NAMALWA (cell line): ENCODE data around the gene KCNJ9.

ENCODE experiments used
- DNase-seq: peaks from one replicate; pipeline ENCODE4 v3.0.0-alpha.2; 2015; ENCODE audit warnings: low spot score

Gene KCNJ9

GRCh38 chr1:160066829-160067745 is 14.3 kb upstream of the KCNJ9 start:
- no peak for DNase-seq

- no peak for DNase-seq
Measured at GRCh38 chr1:160068225-160068624, 13.1 kb upstream of the KCNJ9 start.

GRCh38 chr1:160069460-160070231 is 11.7 kb upstream of the KCNJ9 start, which contains the start of gene KCNJ10:
TSS of gene KCNJ10 (minus strand) at chr1:160070160. CDS start at chr1:160042532, 27,628 bp downstream.
- DNase-seq: no peak

- DNase-seq: peak; percentile 88
Measured at GRCh38 chr1:160070243-160071163, 10.8 kb upstream of the KCNJ9 start.

GRCh38 chr1:160071289-160071688 is 10.0 kb upstream of the KCNJ9 start:
- no peak for DNase-seq

- DNase-seq: no peak
Measured at GRCh38 chr1:160074865-160075264, 6.5 kb upstream of the KCNJ9 start.

GRCh38 chr1:160075836-160076235 is 5.5 kb upstream of the KCNJ9 start:
- no peak for DNase-seq

- no peak for DNase-seq
Measured at GRCh38 chr1:160076295-160076694, 5.0 kb upstream of the KCNJ9 start.

GRCh38 chr1:160077486-160077885 is 3.9 kb upstream of the KCNJ9 start:
- no peak for DNase-seq

- DNase-seq: peak; percentile 84
Measured at GRCh38 chr1:160078512-160079195, 2.7 kb upstream of the KCNJ9 start.

- DNase-seq: no peak
Measured at GRCh38 chr1:160079448-160079847, 1.9 kb upstream of the KCNJ9 start.

GRCh38 chr1:160080381-160081100 is 797 bp upstream of the KCNJ9 start:
- DNase-seq: no peak

- DNase-seq: no peak
Measured at GRCh38 chr1:160082487-160082886, 1.1 kb downstream of the KCNJ9 start.

- DNase-seq: no peak
Measured at GRCh38 chr1:160082926-160083325, 1.6 kb downstream of the KCNJ9 start.

- DNase-seq: peak; percentile 34
Measured at GRCh38 chr1:160083968-160084770, 2.8 kb downstream of the KCNJ9 start.

- no peak for DNase-seq
Measured at GRCh38 chr1:160084771-160085321, 3.5 kb downstream of the KCNJ9 start.

- DNase-seq: peak; percentile 88
Measured at GRCh38 chr1:160085686-160086455, 4.5 kb downstream of the KCNJ9 start.

- DNase-seq: no peak
Measured at GRCh38 chr1:160086456-160086892, 5.1 kb downstream of the KCNJ9 start.
